RPMI8226 (cell line): Measurements from ENCODE around the gene RBM20.
A peak's percentile ranks its signal among the peaks of the same experiment; 100 is the strongest.
"Not testable (repeated sequence)": the region's sequence is repeated elsewhere in the genome, so short reads cannot be mapped to it uniquely, and the experiment has no call there.

Source experiments
- DNase-seq: peaks from one replicate; pipeline ENCODE4 v3.0.0-alpha.2; 2015

Gene RBM20

DNA sequence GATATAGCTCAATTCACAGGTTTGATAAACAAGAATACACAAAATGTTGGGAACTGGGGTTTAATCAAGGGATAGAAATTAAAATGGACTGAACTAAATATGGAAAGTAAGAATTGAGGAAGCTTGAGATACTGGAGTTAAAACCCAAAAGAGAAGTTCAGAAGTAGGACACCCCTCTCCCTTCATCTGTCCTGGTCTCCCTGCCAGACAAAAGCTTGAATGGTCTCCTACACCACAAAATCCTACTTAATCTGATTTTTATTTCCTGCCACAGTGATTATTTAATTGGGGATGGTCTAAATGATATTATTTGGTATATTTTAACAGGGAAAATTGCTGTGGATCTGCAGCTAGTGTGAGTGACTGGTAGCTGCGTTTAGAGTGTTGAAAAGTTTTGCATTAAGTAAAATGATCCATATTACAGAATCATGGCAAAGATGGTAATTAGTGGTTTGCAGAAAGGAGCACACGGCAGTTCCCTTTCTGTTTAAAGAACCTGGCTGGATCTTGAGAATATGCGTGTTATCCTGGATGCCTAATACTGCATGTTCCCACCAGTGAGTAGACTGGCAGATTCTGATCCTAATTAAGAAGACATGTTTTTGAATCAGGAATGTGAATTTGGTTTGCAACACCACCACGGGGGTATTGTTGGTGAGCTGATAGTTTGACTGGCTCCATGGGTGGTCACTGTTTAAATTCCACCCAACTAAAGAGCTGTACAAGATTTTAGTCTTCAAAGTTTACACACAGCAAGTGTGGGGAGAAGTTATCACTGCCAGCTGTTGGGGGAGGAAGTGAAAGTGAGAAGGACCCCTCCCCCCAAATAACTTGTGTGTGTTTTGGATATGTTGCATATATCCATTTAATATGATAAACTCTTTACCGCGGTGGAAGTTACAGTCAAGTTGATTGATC is 5.5 kb downstream of the RBM20 start:
- no peak for DNase-seq

DNA sequence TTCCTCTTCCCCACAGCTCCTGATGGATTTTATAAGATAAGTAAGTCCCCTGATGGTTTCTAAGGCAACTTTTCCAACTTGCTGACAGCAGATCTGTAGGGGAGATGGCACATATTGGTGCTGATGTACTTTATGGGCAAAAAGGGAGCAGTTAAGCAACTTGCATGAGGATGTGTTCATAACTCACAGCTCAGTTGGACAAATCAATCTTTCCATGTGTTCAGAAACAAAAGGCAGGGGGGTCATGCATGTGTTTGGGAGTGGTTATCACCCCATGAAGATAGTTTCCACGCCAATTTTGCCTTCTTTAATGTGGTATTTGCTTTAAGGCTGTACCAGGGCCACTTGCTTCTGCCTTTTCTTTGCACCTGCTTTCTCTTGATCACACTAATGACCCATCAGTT is 6.1 kb downstream of the RBM20 start:
- no peak for DNase-seq

DNA sequence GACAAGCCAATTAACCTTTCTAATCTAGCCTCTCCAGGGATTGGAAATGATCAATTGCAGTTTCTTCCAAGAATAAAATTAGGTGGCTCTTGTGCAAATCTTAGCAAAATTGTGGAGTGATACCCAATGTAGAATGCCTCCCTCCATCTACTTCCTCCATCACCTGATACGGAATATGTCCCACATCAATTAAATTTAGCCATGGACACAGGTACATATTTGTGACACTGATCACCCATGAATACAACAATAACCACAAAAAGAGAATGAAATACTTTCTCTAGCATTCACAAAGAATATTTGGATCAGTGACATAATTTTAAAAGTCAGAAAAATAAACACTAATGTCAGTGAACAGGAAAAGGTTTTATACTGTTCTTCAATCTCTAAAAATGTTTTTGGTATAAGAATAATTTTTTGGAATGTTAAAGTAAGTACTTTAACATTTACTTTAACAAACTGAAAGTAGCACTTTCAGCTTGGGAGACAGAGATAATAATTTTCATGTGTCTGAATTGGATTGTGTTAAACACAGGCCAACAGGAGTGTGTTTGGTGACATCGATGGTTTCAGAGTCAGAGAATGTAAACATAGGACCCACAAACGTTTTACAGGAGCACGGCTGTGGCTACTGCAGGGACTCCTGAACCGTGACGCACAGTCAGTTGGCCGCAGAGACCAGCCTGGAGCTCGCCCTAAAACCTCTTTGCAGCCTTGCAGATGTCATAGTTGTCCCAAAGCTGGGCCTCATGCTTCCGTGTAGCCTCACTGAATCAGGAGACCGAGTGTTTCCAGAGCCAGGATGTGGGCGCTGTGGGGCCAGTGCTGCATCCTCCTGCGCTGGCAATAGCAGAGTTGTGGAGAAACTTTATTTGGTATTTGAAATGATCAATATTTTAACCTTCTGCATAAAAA is 7.2 kb downstream of the RBM20 start:
- DNase-seq, result no peak

DNA sequence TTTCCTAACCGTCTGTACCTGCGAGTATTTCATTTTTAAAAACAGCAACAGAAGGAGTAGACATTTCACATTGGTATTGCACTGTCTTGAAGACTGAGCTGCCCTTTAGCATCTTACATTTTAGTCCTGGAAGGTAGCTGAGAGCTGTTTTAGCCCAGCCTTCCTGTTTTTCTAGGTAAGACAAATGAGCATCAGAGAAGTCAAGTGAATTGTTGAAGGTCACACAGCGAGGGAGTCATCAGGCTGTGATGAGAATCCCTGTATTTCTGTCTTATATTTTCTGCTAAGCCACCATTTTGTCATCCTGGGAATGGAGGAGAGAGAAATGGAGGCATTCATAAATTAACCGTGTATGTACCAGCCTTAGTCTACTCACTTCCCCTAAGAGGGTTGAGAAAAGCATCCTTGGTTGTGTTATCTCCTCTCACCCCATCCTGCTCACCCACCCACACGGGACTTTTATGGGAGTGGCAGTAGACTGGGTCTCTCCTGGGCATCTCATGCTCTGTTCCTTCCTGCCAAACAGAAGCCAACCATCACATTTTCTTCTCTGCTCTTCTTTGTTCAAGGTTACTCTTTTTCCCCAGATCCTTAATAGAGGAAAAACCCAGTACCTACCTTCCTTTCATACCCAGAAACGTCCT is 8.5 kb downstream of the RBM20 start:
- DNase-seq, result no peak

DNA sequence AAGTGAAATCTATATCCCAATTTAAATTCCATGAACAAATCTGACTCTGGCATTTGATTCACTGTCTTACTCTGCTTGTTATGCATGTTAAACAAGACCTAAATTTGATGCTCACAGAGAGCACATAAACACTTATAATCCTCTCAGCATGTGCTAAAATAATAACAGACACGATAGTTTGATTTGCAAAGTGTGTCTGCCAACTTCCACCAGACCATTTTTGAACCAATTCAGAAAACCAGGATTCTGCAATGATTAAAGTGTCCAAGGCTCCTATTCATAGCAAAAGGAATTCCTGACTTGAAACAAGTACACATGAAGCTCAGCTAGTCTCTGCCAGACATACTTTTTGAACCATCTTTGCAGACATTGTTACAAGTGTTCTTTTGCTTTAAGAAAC is 11.2 kb downstream of the RBM20 start:
- DNase-seq, result no peak

DNA sequence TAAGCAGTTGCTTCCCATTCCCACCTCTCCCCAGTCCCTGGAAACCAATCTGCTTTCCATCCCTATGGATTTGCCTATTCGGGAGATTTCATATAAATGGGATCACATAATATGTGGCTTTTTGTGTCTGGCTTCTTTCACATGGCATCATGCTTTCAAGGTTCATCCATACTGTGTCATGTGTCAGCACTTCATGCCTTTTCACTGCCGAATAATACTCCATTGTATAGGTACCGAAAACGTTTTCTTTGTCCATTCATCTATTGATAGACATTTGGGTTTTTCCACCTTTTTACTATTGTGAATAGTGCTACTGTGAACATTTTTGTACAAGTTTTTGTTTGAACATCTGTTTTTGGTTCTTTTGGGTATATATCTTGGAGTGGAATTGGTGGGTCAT is 12.5 kb downstream of the RBM20 start:
- DNase-seq, result no peak

DNA sequence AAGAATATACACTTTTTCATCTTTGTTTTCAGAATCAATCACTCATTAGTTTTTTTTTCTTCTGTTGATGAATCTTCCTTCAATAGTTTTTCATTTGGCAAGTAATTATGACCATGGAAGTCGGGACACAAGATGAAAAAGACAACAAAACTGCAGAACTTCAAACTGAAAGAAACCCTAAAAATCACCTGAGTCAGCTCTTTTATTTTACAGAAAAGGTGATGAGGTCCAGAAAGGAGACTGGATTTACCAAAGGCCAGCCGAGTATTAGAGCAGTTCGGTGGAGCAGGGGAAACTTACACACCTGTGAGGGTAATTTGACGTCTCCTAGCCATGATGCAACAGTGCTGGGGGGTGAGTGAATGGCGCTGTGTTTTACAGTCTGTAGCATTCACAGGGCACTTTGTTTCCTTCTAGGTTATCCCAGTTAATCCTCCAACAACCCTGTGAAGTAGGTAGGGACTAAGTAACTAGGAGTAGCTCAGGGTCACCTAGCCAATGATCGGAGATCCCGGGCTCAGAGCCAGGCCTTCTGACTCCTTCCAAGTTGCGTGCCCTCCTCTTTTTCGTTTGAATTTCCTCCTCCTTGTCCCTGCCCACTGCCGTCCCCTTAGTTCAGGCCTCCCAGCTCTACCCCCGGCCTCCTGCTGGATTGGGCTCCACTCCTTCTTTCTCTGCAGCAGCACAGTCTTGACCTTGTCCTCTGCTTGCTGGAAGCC is 14.0 kb downstream of the RBM20 start:
- no peak for DNase-seq

DNA sequence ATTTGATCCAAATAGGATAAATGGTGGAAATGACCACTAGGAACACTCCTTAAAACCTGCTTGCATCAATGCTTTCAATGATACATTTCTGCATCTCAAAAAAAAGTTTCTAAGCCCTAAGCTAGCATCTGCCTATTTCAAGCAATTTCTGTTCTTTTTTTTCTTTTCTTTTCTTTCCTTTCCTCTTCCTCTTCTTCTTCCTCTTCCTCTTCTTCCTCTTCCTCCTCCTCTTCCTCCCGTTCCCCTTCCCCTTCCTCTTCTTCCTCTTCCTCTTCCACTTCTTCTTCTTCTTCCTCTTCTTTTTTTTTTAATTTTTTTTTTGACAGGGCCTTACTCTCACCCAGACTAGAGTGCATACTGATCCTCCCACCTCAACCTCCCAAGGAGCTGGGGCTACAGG is 15.4 kb downstream of the RBM20 start:
- no peak for DNase-seq

DNA sequence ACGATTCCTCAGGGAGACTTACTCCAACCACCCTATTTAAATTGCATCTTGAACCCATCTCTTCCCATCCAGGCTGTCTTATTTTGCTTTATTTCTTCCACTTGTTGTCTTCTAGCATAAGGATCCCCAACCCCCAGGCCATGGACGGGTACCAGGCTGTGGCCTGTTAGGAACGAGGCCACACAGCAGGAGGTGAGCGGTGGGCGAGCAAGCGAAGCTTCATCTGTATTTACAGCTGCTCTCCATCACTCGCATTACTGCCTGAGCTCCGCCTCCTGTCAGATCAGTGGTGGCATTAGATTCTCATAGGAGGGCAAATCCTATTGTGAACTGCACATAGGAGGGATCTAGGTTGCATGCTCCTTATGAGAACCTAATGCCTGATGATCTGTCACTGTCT is 16.2 kb downstream of the RBM20 start:
- DNase-seq, result not testable (repeated sequence)

DNA sequence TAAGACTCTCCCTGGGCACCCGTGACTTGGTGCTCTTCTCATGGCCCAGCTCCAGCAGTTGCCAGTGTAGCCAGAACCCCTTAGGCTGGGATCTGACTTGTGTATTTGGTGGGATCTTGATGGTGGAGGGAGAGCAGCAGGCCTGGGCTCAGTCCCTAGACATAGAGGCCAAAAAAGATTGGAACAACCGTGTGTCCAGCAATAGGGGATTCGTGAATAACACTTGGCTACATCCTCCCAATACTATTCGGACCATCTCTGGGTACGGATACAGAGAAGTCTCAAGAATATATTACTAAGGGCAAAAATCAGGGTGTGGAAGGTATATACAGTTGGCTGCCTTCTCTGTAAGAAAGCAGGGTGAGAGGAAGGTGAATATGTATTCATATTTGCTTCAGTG is 17.2 kb downstream of the RBM20 start:
- DNase-seq, result no peak

DNA sequence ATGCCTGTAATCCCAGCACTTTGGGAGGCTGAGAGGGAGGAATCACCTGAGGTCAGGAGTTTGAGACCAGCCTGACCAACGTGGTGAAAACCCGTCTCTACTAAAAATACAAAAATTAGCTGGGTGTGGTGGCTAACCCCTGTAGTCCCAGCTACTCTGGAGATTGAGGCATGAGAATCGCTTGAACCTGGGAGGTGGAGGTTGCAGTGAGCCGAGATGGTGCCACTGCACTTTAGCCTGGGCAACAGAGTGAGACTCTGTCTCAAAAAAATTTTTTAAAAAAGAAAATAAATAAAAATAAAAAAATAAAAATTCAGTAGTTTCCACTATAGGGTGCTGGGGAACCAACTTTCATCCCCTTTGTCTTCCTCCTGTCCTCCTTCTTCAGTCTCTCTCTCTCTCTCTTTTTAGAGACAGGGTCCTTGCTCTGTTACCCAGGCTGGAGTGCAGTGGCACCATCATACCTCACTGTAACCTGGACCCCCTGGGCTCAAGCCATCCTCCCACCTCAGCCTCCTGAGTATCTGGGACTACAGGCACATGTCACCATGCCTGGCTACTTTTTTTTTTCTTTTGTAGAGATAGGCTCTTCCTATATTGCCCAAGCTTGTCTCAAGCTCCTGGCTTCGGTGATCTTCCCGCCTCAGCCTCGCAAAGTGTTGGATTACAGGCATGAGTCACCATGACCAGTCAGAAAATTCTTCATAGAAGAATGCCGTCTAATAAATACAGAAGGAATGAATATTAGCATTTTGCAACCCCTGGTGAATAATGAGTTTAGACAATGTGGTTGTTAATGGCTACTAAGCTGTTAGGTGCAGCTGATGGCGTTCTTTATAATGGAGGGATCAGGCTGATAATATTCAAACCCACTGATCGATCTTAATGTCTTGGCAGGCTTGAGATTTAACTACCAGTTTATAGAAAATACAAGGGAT is 20.6 kb downstream of the RBM20 start:
- no peak for DNase-seq

DNA sequence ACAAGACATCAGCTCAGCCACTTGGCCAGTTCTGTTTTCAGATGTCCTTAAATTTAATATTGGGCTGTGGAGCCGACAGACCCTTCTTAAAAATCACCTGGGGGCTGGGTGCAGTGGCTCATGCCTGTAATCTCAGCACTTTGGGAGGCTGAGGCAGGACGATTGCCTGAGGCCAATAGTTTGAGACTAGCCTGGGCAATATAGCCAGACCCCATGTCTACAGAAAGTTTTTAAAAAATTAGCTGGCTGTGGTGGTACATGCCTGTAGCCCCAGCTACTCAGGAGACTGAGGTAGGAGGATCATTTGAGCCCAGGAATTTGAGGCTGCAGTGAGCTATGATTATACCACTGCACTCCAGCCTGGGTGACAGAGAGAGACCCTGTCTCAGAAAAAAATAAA is 22.1 kb downstream of the RBM20 start:
- not testable (repeated sequence) for DNase-seq

DNA sequence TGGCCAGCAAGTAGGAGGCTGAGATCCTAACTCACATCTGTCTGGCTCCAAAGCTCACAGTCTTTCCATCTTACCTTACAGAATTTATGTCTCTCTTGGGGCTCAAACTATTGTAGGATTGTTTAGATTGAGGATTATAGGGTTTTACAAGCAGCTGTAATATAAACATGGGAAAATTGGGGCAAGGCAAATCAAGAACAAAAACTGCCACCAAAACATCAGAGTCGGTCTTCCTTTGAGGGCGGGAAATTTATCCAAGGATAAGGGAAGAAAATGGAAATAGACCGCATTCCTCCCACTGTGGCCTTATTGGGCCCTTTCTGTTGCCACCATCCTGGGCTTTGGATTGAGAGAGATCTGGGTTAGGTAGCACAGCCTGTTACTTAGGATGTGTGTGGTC is 22.5 kb downstream of the RBM20 start:
- no peak for DNase-seq

DNA sequence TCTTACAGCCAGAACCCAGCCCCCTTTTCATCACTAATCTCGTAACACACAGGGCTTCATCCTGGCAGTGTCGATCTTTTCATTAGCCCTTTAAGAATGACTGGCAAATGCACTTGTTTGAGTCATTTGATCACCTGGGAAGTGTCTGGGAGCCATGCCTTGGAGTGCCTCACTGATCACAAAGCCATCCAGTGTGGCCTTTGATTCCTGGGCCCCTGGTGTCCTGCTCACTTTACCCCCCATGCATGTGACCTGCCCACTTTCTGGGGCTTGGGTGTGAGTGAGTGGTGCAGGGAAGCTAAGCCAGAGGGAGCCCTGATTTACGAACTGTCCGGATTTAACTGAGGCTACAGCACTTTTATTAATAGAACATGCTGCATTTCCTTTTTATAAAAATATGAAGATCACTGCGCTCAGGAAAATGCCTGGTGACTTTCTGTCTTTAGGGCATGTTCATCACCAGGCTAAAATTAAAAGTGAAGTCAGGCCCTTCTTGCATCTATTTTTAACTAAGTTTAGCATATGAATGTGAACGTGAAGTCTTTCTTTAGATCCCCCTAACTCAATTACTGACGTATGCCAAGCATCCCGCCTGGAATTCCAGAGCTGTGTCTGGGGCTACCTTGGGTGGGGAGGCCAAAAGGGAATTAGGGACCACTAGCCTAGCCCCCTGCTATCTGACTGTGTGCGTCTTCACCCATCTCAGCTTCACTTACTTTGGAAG is 23.6 kb downstream of the RBM20 start:
- no peak for DNase-seq

DNA sequence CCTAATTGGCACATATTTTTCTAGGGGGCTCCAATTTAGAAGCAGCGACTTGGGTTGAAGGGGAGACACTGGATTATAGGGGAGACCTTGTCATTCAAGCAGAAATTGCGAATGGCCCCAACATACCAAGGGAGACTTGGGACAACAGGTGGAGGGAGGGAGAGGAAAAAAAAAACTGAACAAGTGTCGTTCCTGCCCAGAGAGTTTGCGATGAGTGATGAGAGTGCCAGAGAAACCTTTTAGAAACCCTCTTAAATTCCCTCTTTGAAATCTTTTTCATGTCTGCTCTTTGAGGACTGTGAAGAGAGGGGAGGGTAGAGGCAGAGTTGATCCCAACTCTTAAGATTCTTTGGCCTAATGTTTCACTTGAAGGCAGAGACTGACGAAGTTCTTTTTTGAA is 24.3 kb downstream of the RBM20 start:
- no peak for DNase-seq

DNA sequence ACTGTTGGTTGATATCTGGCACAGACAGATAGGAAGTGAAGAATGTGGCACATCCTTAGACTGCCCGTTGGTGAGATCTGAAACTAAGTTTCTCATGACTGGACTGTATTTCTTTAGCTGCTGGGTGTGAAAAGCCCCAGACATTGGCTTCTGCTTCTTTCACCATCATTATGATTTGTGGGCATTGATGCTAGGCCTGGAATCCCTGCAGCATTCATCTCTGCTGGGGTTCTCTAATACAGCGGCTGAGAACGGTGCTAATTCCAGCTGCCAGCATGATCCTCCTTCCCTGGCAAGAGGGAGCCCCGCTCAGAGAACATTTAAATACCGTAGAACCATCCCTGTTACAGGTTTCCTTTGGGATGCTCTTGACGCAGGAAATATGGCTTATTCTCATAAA is 26.2 kb downstream of the RBM20 start:
- no peak for DNase-seq

DNA sequence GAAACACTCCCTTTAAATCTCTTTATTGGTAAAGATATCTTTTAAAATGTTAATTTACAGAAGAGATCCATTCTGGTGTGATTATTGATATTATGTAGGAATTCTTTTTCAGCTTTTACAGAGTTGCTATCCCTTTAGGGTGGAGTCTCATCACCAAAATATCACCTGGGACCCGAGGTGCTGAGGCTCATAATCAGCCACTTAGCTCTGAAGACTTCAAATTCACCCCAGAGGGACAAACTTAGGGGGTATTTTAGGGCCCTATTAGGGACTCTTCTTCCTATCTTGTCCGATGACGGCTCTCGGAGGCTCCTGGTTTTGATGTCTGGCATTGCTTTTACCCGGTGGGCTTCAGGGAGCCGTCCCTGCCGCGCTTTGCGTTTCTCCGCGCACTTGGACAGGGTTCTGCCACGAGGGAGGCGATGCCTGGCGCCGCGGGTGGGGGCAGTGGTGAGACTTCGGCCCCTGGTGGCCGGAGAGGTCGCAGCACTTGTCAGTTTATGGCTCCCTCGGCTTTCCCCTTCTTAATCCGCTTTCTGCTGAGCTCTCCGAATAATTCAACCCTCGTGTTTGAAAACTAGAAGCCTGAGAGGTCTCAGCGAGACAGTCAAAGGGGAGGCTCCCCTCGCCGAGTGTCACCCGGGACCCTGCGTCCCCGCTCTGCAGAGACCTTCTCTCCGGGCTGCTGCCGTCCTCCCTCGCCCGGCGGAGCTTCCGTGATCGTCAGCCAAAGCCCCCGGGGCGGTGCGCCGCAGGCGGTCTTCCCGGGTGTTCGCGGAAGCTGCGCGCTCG is 27.8 kb downstream of the RBM20 start:
- DNase-seq, result peak; percentile 83

DNA sequence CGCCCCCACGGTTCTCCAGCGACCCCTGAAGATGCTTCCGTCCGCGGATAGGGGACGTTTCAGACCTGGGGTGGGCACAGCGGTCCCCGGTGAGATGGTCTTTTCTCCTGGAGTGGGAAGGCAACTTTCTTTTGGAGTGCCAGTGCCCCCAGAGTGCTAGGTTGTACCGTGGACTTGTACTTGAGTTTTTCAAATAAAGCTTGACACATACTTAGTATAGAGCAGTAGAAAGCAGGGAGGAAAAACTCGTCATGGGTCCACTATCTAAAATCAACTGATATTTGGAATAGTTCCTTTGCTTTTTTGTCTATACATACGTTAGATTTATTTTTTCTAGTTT is 28.4 kb downstream of the RBM20 start:
- no peak for DNase-seq

DNA sequence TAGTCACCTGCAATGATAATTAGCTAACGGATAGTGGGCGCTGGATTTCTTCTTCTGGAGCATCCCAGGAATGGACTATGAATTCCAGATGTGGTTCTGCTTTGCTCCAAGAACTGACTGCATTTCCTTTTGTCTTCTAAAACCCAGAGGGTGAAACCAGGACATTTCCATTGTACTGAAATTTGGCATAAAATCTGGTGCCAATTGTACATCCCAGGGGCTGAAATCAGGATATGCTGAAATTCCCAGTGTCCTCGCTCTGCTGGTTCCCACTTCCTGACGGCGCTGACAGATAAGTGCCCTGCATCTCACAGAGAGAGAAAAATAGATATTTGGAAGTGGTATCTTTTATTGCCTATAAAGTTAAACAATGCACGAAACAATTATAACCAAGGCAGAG is 31.9 kb downstream of the RBM20 start:
- no peak for DNase-seq
